HepG2 (cell line): ENCODE results near the gene PLCB1. TPM values are rescaled to one million over a fixed set of nuclear protein-coding genes. Genes with fewer than 3 reads are reported as not detected.

ENCODE experiments used
- FOXJ3 ChIP-seq: sonication (generic); formaldehyde crosslinking; IDR thresholded peaks from 2 replicates; pipeline ENCODE4 v1.4.0; 2020; ENCODE audit warnings: missing genetic modification reagents, mild to moderate bottlenecking, borderline replicate concordance
- GATA4 ChIP-seq: sonication (generic); IDR thresholded peaks from 2 replicates; pipeline ENCODE4 v1.6.1; 2016; ENCODE audit warnings: antibody characterized with exemption, low read depth, borderline replicate concordance
- GTF3A ChIP-seq: sonication (generic); formaldehyde crosslinking; conservative IDR thresholded peaks from 2 replicates; pipeline ENCODE4 v1.4.0; 2020; ENCODE audit warnings: mild to moderate bottlenecking, missing genetic modification reagents
- HOXA9 ChIP-seq: sonication (generic); formaldehyde crosslinking; IDR thresholded peaks from 2 replicates; pipeline ENCODE4 v1.8.1; 2022; ENCODE audit warnings: missing genetic modification reagents, mild to moderate bottlenecking, moderate library complexity, borderline replicate concordance
- NCOA1 ChIP-seq: sonication (generic); formaldehyde crosslinking; IDR thresholded peaks from 2 replicates; pipeline ENCODE4 v1.9.0; 2021; ENCODE audit warnings: missing genetic modification reagents
- PCBP1 ChIP-seq: fragments of 200-400 bp; formaldehyde crosslinking; IDR thresholded peaks from 2 replicates; pipeline ENCODE4 v1.6.1; 2017; ENCODE audit warnings: mild to moderate bottlenecking, low read depth, low read length, borderline replicate concordance
- RAD21 ChIP-seq: fragments of 450-650 bp; formaldehyde crosslinking; IDR thresholded peaks from 2 replicates; pipeline ENCODE4 v1.5.0; 2020; ENCODE audit warnings: mild to moderate bottlenecking
- RFX1 ChIP-seq: fragments of 450-650 bp; IDR thresholded peaks from 2 replicates; pipeline ENCODE4 v1.6.1; 2017
- SATB2 ChIP-seq: sonication (generic); formaldehyde crosslinking; IDR thresholded peaks from 2 replicates; pipeline ENCODE4 v1.5.0; 2020; ENCODE audit warnings: missing genetic modification reagents
- SMYD3 ChIP-seq: sonication (generic); formaldehyde crosslinking; IDR thresholded peaks from 2 replicates; pipeline ENCODE4 v1.8.1; 2023; ENCODE audit warnings: mild to moderate bottlenecking, missing genetic modification reagents
- TAF1 ChIP-seq: sonication (generic); formaldehyde crosslinking; IDR thresholded peaks from 2 replicates; pipeline ENCODE4 v1.4.0; 2020; ENCODE audit warnings: missing genetic modification reagents
- ZNF292 ChIP-seq: sonication (generic); formaldehyde crosslinking; IDR thresholded peaks from 2 replicates; pipeline ENCODE4 v1.8.1; 2022; ENCODE audit warnings: mild to moderate bottlenecking, low read depth, missing genetic modification reagents, borderline replicate concordance
- ZNF335 ChIP-seq: sonication (generic); formaldehyde crosslinking; IDR thresholded peaks from 2 replicates; pipeline ENCODE4 v1.4.0; 2020; ENCODE audit warnings: missing genetic modification reagents
- ZNF530 ChIP-seq: sonication (generic); formaldehyde crosslinking; IDR thresholded peaks from 2 replicates; pipeline ENCODE4 v1.5.0; 2020; ENCODE audit warnings: low read depth, mild to moderate bottlenecking, missing genetic modification reagents
- ZNF619 ChIP-seq: sonication (generic); formaldehyde crosslinking; IDR thresholded peaks from 2 replicates; pipeline ENCODE4 v1.4.0; 2020; ENCODE audit warnings: mild to moderate bottlenecking, missing genetic modification reagents
- ZNF737 ChIP-seq: sonication (generic); formaldehyde crosslinking; IDR thresholded peaks from 2 replicates; pipeline ENCODE4 v1.5.0; 2020; ENCODE audit warnings: missing genetic modification reagents, mild to moderate bottlenecking, borderline replicate concordance
- polyA plus RNA-seq, 8 experiments: library from polyadenylated mRNA; depleted of rRNA in 3 of 8; stranded (reverse) in 7 of 8; unstranded in 1 of 8; fragments of >200 nt; fragmentation: Illumina TruSeq in 4 of 8; extraction: Trizol in 4 of 8; gene quantifications; 2 replicates each; pipeline versions ENCODE4 v1.2.1 to v1.2.3, GENCODE V29; 2011 to 2016; ENCODE audit warnings: low read depth in 4 of 8, missing spikeins in 1 of 8, mixed read lengths in 1 of 8; ENCODE audit not compliant: insufficient read depth in 1 of 8
- total RNA-seq, 5 experiments: library from RNA; depleted of rRNA; stranded (reverse); fragments of >200 nt; fragmentation: Illumina TruSeq; extraction: Trizol; gene quantifications; 2 replicates each; pipeline ENCODE4 v1.2.3, GENCODE V29; 2016; ENCODE audit warnings: low read depth in 1 of 5
- TF ChIP-seq, protein P1 (sequence below): sonication (generic); formaldehyde crosslinking; IDR thresholded peaks from 2 replicates; pipeline ENCODE4 v1.5.1; 2020; ENCODE audit warnings: mild to moderate bottlenecking, missing genetic modification reagents, moderate library complexity
- TF ChIP-seq, protein P2 (sequence below): sonication (generic); formaldehyde crosslinking; IDR thresholded peaks from 2 replicates; pipeline ENCODE4 v1.5.0; 2020; ENCODE audit warnings: missing genetic modification reagents
- TF ChIP-seq, protein P3 (sequence below): sonication (generic); formaldehyde crosslinking; IDR thresholded peaks from 2 replicates; pipeline ENCODE4 v1.9.0; 2021; ENCODE audit warnings: missing genetic modification reagents, mild to moderate bottlenecking, borderline replicate concordance
- TF ChIP-seq, protein P4 (sequence below): IDR thresholded peaks from 2 replicates; pipeline ENCODE4 v1.6.1; 2012; ENCODE audit warnings: low read length, improper control_type of control experiment
- TF ChIP-seq, protein P5 (sequence below): sonication (generic); formaldehyde crosslinking; conservative IDR thresholded peaks from 2 replicates; pipeline ENCODE4 v1.4.0; 2020; ENCODE audit warnings: missing genetic modification reagents

Gene PLCB1
- total and polyA plus RNA-seq, 2 of the 13 experiments (the other 11 are each of a cell fraction or from before 2014, with no cell fraction given) = 42.4 to 55.9 TPM

GRCh38 chr20:8250539-8251200 lies 118.6 kb downstream of the PLCB1 start (continued):
- TF ChIP-seq SMYD3 (CRISPR knock-in tag) (peak; percentile 94), ZNF292 (CRISPR knock-in tag) (peak; percentile 74; the same call in 1 of the 2 replicates), TAF1 (CRISPR knock-in tag) (no peak), GATA4 (peak; percentile 92), FOXJ3 (CRISPR knock-in tag) (peak; percentile 99), SATB2 (no peak), ZNF335 (CRISPR knock-in tag) (peak; percentile 49; the same call in 1 of the 2 replicates), ZNF619 (0 out of 2 replicates have a peak, but pooled peaks have one; percentile 52), ZNF530 (no peak), PCBP1 (no peak), NCOA1 (CRISPR knock-in tag) (no peak), RFX1 (no peak), GTF3A (0 out of 2 replicates have a peak, but pooled peaks have one; percentile 49), RAD21 (CRISPR knock-in tag) (no peak), HOXA9 (CRISPR knock-in tag) (peak; percentile 60; the same call in 1 of the 2 replicates), ZNF737 (CRISPR knock-in tag) (no peak)
- TF ChIP-seq, protein P1, sequence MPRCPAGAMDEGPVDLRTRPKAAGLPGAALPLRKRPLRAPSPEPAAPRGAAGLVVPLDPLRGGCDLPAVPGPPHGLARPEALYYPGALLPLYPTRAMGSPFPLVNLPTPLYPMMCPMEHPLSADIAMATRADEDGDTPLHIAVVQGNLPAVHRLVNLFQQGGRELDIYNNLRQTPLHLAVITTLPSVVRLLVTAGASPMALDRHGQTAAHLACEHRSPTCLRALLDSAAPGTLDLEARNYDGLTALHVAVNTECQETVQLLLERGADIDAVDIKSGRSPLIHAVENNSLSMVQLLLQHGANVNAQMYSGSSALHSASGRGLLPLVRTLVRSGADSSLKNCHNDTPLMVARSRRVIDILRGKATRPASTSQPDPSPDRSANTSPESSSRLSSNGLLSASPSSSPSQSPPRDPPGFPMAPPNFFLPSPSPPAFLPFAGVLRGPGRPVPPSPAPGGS (CRISPR knock-in tag) = no peak
- TF ChIP-seq, protein P2, sequence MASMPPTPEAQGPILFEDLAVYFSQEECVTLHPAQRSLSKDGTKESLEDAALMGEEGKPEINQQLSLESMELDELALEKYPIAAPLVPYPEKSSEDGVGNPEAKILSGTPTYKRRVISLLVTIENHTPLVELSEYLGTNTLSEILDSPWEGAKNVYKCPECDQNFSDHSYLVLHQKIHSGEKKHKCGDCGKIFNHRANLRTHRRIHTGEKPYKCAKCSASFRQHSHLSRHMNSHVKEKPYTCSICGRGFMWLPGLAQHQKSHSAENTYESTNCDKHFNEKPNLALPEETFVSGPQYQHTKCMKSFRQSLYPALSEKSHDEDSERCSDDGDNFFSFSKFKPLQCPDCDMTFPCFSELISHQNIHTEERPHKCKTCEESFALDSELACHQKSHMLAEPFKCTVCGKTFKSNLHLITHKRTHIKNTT (CRISPR knock-in tag) = no peak
- TF ChIP-seq, protein P3, sequence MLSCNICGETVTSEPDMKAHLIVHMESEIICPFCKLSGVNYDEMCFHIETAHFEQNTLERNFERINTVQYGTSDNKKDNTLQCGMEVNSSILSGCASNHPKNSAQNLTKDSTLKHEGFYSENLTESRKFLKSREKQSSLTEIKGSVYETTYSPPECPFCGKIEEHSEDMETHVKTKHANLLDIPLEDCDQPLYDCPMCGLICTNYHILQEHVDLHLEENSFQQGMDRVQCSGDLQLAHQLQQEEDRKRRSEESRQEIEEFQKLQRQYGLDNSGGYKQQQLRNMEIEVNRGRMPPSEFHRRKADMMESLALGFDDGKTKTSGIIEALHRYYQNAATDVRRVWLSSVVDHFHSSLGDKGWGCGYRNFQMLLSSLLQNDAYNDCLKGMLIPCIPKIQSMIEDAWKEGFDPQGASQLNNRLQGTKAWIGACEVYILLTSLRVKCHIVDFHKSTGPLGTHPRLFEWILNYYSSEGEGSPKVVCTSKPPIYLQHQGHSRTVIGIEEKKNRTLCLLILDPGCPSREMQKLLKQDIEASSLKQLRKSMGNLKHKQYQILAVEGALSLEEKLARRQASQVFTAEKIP = no peak
- TF ChIP-seq, protein P4, sequence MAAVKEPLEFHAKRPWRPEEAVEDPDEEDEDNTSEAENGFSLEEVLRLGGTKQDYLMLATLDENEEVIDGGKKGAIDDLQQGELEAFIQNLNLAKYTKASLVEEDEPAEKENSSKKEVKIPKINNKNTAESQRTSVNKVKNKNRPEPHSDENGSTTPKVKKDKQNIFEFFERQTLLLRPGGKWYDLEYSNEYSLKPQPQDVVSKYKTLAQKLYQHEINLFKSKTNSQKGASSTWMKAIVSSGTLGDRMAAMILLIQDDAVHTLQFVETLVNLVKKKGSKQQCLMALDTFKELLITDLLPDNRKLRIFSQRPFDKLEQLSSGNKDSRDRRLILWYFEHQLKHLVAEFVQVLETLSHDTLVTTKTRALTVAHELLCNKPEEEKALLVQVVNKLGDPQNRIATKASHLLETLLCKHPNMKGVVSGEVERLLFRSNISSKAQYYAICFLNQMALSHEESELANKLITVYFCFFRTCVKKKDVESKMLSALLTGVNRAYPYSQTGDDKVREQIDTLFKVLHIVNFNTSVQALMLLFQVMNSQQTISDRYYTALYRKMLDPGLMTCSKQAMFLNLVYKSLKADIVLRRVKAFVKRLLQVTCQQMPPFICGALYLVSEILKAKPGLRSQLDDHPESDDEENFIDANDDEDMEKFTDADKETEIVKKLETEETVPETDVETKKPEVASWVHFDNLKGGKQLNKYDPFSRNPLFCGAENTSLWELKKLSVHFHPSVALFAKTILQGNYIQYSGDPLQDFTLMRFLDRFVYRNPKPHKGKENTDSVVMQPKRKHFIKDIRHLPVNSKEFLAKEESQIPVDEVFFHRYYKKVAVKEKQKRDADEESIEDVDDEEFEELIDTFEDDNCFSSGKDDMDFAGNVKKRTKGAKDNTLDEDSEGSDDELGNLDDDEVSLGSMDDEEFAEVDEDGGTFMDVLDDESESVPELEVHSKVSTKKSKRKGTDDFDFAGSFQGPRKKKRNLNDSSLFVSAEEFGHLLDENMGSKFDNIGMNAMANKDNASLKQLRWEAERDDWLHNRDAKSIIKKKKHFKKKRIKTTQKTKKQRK = no peak
- TF ChIP-seq, protein P5, sequence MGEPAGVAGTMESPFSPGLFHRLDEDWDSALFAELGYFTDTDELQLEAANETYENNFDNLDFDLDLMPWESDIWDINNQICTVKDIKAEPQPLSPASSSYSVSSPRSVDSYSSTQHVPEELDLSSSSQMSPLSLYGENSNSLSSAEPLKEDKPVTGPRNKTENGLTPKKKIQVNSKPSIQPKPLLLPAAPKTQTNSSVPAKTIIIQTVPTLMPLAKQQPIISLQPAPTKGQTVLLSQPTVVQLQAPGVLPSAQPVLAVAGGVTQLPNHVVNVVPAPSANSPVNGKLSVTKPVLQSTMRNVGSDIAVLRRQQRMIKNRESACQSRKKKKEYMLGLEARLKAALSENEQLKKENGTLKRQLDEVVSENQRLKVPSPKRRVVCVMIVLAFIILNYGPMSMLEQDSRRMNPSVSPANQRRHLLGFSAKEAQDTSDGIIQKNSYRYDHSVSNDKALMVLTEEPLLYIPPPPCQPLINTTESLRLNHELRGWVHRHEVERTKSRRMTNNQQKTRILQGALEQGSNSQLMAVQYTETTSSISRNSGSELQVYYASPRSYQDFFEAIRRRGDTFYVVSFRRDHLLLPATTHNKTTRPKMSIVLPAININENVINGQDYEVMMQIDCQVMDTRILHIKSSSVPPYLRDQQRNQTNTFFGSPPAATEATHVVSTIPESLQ (CRISPR knock-in tag) = peak; percentile 65; the same call in 1 of the 2 replicates
